ENCODE data around the gene MYDGF. TPM values are rescaled to one million over a fixed set of nuclear protein-coding genes. Genes with fewer than 3 reads are reported as not detected.

The MYDGF gene
- total RNA-seq, 1 experiment from 2014 or later: 30.8 TPM

- Histone ChIP-seq H3K9me3 (ENCODE audit: low read length) (no peaks in the 10 kb centered on the region), H3K4me3 (ENCODE audit: low read length) (no peak overlapping the region), H4K20me1 (ENCODE audit: insufficient read depth, low read depth, low read length) (no peaks in the 10 kb centered on the region), H3K79me2 (ENCODE audit: low read length) (no peaks in the 10 kb centered on the region), H3K4me2 (ENCODE audit: low read depth, low read length, poor library complexity, severe bottlenecking) (no peak overlapping the region), H3K4me1 (ENCODE audit: low read length) (peaks cover 11% of the 10 kb centered on the region), H2AFZ (ENCODE audit: low read length) (no peak overlapping the region), H3K9me2 (replicated peaks; ENCODE audit: insufficient read depth, low read length) (no peaks in the 10 kb centered on the region), H3K27me3 (ENCODE audit: low read length) (no peaks in the 10 kb centered on the region), H3K36me3 (ENCODE audit: insufficient read depth, low read length) (peaks cover 8% of the 10 kb centered on the region; the same call in 1 of the 2 replicates), H3K9ac (ENCODE audit: low read length) (no peak overlapping the region), H3K27ac (ENCODE audit: low read length) (no peak overlapping the region)
- DNase-seq: no peak
Measured at GRCh38 chr19:4694211-4694987, 24.3 kb upstream of the MYDGF start.

GRCh38 chr19:4693471-4694121 lies 23.5 kb upstream of the MYDGF start:
- H2AFZ ChIP-seq (ENCODE audit: low read length): no peak overlapping the region
- no peak for DNase-seq
- no peak overlapping the region for H3K27ac ChIP-seq (ENCODE audit: low read length)
- H3K4me3 ChIP-seq (ENCODE audit: low read length): no peak overlapping the region
- H3K9me3 ChIP-seq (ENCODE audit: low read length): no peaks in the 10 kb centered on the region
- peaks cover 7% of the 10 kb centered on the region for H3K4me1 ChIP-seq (ENCODE audit: low read length)
- no peaks in the 10 kb centered on the region for H4K20me1 ChIP-seq (ENCODE audit: insufficient read depth, low read depth, low read length)
- no peaks in the 10 kb centered on the region for H3K79me2 ChIP-seq (ENCODE audit: low read length)
- peaks cover 7% of the 10 kb centered on the region; the same call in 1 of the 2 replicates for H3K36me3 ChIP-seq (ENCODE audit: insufficient read depth, low read length)
- no peaks in the 10 kb centered on the region for H3K27me3 ChIP-seq (ENCODE audit: low read length)
- no peak overlapping the region for H3K9ac ChIP-seq (ENCODE audit: low read length)
- H3K9me2 ChIP-seq (replicated peaks; ENCODE audit: insufficient read depth, low read length): no peaks in the 10 kb centered on the region
- H3K4me2 ChIP-seq (ENCODE audit: low read depth, low read length, poor library complexity, severe bottlenecking): no peak overlapping the region

GRCh38 chr19:4693078-4693350 lies 22.9 kb upstream of the MYDGF start:
- DNase-seq: no peak
- no peaks in the 10 kb centered on the region for H3K9me2 ChIP-seq (replicated peaks; ENCODE audit: insufficient read depth, low read length)
- no peak overlapping the region for H3K27ac ChIP-seq (ENCODE audit: low read length)
- H3K4me2 ChIP-seq (ENCODE audit: low read depth, low read length, poor library complexity, severe bottlenecking): no peak overlapping the region
- H3K4me3 ChIP-seq (ENCODE audit: low read length): no peak overlapping the region
- H3K9me3 ChIP-seq (ENCODE audit: low read length): no peaks in the 10 kb centered on the region
- H3K9ac ChIP-seq (ENCODE audit: low read length): no peak overlapping the region
- peaks cover 10% of the 10 kb centered on the region for H3K36me3 ChIP-seq (ENCODE audit: insufficient read depth, low read length)
- no peaks in the 10 kb centered on the region for H4K20me1 ChIP-seq (ENCODE audit: insufficient read depth, low read depth, low read length)
- H3K4me1 ChIP-seq (ENCODE audit: low read length): peaks cover 7% of the 10 kb centered on the region
- no peaks in the 10 kb centered on the region for H3K27me3 ChIP-seq (ENCODE audit: low read length)
- H2AFZ ChIP-seq (ENCODE audit: low read length): no peak overlapping the region
- no peaks in the 10 kb centered on the region for H3K79me2 ChIP-seq (ENCODE audit: low read length)

GRCh38 chr19:4692251-4693077 lies 22.3 kb upstream of the MYDGF start:
- Histone ChIP-seq H3K9me2 (replicated peaks; ENCODE audit: insufficient read depth, low read length) (no peaks in the 10 kb centered on the region), H3K27me3 (ENCODE audit: low read length) (no peaks in the 10 kb centered on the region), H3K9ac (ENCODE audit: low read length) (no peak overlapping the region), H3K27ac (ENCODE audit: low read length) (no peak overlapping the region), H3K4me2 (ENCODE audit: low read depth, low read length, poor library complexity, severe bottlenecking) (no peak overlapping the region), H2AFZ (ENCODE audit: low read length) (no peak overlapping the region), H4K20me1 (ENCODE audit: insufficient read depth, low read depth, low read length) (no peaks in the 10 kb centered on the region), H3K79me2 (ENCODE audit: low read length) (no peaks in the 10 kb centered on the region), H3K9me3 (ENCODE audit: low read length) (no peaks in the 10 kb centered on the region), H3K36me3 (ENCODE audit: insufficient read depth, low read length) (peaks cover 10% of the 10 kb centered on the region), H3K4me1 (ENCODE audit: low read length) (peaks cover 7% of the 10 kb centered on the region), H3K4me3 (ENCODE audit: low read length) (no peak overlapping the region)
- no peak for DNase-seq

GRCh38 chr19:4691373-4691772 lies 21.2 kb upstream of the MYDGF start:
- Histone ChIP-seq H3K4me1 (ENCODE audit: low read length) (no peaks in the 10 kb centered on the region), H3K4me3 (ENCODE audit: low read length) (no peak overlapping the region), H3K4me2 (ENCODE audit: low read depth, low read length, poor library complexity, severe bottlenecking) (no peak overlapping the region), H2AFZ (ENCODE audit: low read length) (no peak overlapping the region), H3K27ac (ENCODE audit: low read length) (no peak overlapping the region), H3K27me3 (ENCODE audit: low read length) (no peaks in the 10 kb centered on the region), H3K9me3 (ENCODE audit: low read length) (no peaks in the 10 kb centered on the region), H3K9me2 (replicated peaks; ENCODE audit: insufficient read depth, low read length) (no peaks in the 10 kb centered on the region), H4K20me1 (ENCODE audit: insufficient read depth, low read depth, low read length) (no peaks in the 10 kb centered on the region), H3K36me3 (ENCODE audit: insufficient read depth, low read length) (peaks cover 10% of the 10 kb centered on the region), H3K9ac (ENCODE audit: low read length) (no peak overlapping the region), H3K79me2 (ENCODE audit: low read length) (no peaks in the 10 kb centered on the region)
- DNase-seq: no peak

GRCh38 chr19:4690361-4690760 lies 20.2 kb upstream of the MYDGF start:
- H3K4me2 ChIP-seq (ENCODE audit: low read depth, low read length, poor library complexity, severe bottlenecking): no peak overlapping the region
- H3K9me2 ChIP-seq (replicated peaks; ENCODE audit: insufficient read depth, low read length): no peaks in the 10 kb centered on the region
- no peaks in the 10 kb centered on the region for H4K20me1 ChIP-seq (ENCODE audit: insufficient read depth, low read depth, low read length)
- no peaks in the 10 kb centered on the region for H3K4me1 ChIP-seq (ENCODE audit: low read length)
- H3K36me3 ChIP-seq (ENCODE audit: insufficient read depth, low read length): peaks cover 10% of the 10 kb centered on the region
- DNase-seq: no peak
- no peak overlapping the region for H2AFZ ChIP-seq (ENCODE audit: low read length)
- H3K27ac ChIP-seq (ENCODE audit: low read length): no peak overlapping the region
- no peak overlapping the region for H3K4me3 ChIP-seq (ENCODE audit: low read length)
- H3K27me3 ChIP-seq (ENCODE audit: low read length): no peaks in the 10 kb centered on the region
- no peak overlapping the region for H3K9ac ChIP-seq (ENCODE audit: low read length)
- no peaks in the 10 kb centered on the region for H3K9me3 ChIP-seq (ENCODE audit: low read length)
- H3K79me2 ChIP-seq (ENCODE audit: low read length): no peaks in the 10 kb centered on the region

- H3K4me1 ChIP-seq (ENCODE audit: low read length): no peaks in the 10 kb centered on the region
- H3K36me3 ChIP-seq (ENCODE audit: insufficient read depth, low read length): peaks cover 6% of the 10 kb centered on the region
Measured at GRCh38 chr19:4689403-4689802, 19.3 kb upstream of the MYDGF start.

GRCh38 chr19:4688587-4688986 lies 18.4 kb upstream of the MYDGF start:
- no peak overlapping the region for H3K4me3 ChIP-seq (ENCODE audit: low read length)
- H3K9ac ChIP-seq (ENCODE audit: low read length): no peak overlapping the region
- peaks cover 3% of the 10 kb centered on the region; the same call in 1 of the 2 replicates for H3K36me3 ChIP-seq (ENCODE audit: insufficient read depth, low read length)
- no peak overlapping the region for H3K27ac ChIP-seq (ENCODE audit: low read length)
- no peaks in the 10 kb centered on the region for H3K9me3 ChIP-seq (ENCODE audit: low read length)
- H4K20me1 ChIP-seq (ENCODE audit: insufficient read depth, low read depth, low read length): no peaks in the 10 kb centered on the region
- no peak for DNase-seq
- H3K27me3 ChIP-seq (ENCODE audit: low read length): no peaks in the 10 kb centered on the region
- H3K79me2 ChIP-seq (ENCODE audit: low read length): no peaks in the 10 kb centered on the region
- no peaks in the 10 kb centered on the region for H3K9me2 ChIP-seq (replicated peaks; ENCODE audit: insufficient read depth, low read length)
- no peak overlapping the region for H3K4me2 ChIP-seq (ENCODE audit: low read depth, low read length, poor library complexity, severe bottlenecking)
- H3K4me1 ChIP-seq (ENCODE audit: low read length): no peaks in the 10 kb centered on the region
- H2AFZ ChIP-seq (ENCODE audit: low read length): no peak overlapping the region

More at GRCh38 chr19:4689403-4689802, 19.3 kb upstream of the MYDGF start:
- H3K4me2 ChIP-seq (ENCODE audit: low read depth, low read length, poor library complexity, severe bottlenecking): no peak overlapping the region
- no peaks in the 10 kb centered on the region for H4K20me1 ChIP-seq (ENCODE audit: insufficient read depth, low read depth, low read length)
- H3K27me3 ChIP-seq (ENCODE audit: low read length): no peaks in the 10 kb centered on the region
- no peaks in the 10 kb centered on the region for H3K9me3 ChIP-seq (ENCODE audit: low read length)
- DNase-seq: no peak
- no peak overlapping the region for H3K4me3 ChIP-seq (ENCODE audit: low read length)
- no peaks in the 10 kb centered on the region for H3K79me2 ChIP-seq (ENCODE audit: low read length)
- H3K27ac ChIP-seq (ENCODE audit: low read length): no peak overlapping the region
- H3K9ac ChIP-seq (ENCODE audit: low read length): no peak overlapping the region
- H2AFZ ChIP-seq (ENCODE audit: low read length): no peak overlapping the region
- no peaks in the 10 kb centered on the region for H3K9me2 ChIP-seq (replicated peaks; ENCODE audit: insufficient read depth, low read length)
